Breast epithelium (tissue), 3 donors: ENCODE data around the gene ATXN10.

Experiments
- POLR2A ChIP-seq: fragments of 450-650 bp; IDR thresholded peaks from one replicate; pipeline ENCODE4 v1.6.1; 2016; ENCODE audit warnings: antibody characterized with exemption, mild to moderate bottlenecking, moderate library complexity
- TF ChIP-seq, protein P1 (sequence below), 3 donors: fragments of 450-650 bp; IDR thresholded peaks; one replicate each; pipeline ENCODE4 v1.5.1; 2016 to 2017; ENCODE audit warnings: antibody characterized with exemption in 3 of 3, mild to moderate bottlenecking in 3 of 3, moderate library complexity in 3 of 3

DNA sequence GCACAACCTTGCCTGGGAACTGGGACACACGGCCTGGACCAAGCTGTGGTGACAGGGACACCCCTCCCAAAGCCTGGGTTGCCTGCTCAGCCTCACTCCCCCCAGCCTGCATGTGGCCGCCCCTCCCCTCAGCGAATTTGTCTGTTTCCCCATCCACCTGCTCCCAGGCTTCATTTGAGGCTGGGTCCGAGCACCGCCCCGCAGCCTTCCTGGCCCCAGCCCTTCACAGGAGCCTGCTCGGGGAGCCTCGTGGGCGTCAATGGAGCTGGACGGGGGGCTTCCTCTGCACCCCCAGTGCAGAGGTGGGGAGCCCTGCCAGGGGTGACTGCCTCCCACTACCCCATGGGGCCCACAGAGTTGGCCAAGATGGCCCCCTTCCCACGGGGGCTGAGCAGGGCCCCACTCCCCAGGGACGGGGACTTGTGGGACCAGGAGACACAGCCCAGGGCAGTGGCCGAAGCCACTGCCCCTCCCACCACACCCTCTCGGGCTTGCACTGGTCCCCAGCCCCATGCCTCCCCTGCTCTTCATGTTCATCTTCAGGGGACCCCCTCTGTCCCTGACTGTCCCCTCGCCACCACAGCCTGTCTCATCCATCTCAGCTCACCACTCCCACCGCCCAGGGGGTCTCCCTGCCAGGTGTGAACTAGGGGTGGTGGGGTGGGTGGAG is 213.7 kb downstream of the ATXN10 start:
- TF ChIP-seq, protein P1, sequence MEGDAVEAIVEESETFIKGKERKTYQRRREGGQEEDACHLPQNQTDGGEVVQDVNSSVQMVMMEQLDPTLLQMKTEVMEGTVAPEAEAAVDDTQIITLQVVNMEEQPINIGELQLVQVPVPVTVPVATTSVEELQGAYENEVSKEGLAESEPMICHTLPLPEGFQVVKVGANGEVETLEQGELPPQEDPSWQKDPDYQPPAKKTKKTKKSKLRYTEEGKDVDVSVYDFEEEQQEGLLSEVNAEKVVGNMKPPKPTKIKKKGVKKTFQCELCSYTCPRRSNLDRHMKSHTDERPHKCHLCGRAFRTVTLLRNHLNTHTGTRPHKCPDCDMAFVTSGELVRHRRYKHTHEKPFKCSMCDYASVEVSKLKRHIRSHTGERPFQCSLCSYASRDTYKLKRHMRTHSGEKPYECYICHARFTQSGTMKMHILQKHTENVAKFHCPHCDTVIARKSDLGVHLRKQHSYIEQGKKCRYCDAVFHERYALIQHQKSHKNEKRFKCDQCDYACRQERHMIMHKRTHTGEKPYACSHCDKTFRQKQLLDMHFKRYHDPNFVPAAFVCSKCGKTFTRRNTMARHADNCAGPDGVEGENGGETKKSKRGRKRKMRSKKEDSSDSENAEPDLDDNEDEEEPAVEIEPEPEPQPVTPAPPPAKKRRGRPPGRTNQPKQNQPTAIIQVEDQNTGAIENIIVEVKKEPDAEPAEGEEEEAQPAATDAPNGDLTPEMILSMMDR (IDR thresholded peaks at IDR 0.05) = no peak
- TF ChIP-seq POLR2A = no peak
